T-helper 17 cell (primary cell): ENCODE measurements around the gene STX3. TPM values are rescaled to one million over a fixed set of nuclear protein-coding genes. Genes with fewer than 3 reads are reported as not detected.
"Not testable (repeated sequence)": the region's sequence is repeated elsewhere in the genome, so short reads cannot be mapped to it uniquely, and the experiment has no call there.

Source experiments
- ATAC-seq: fragments of 150-1000 bp; cut with Tn5 transposase; 2 replicates; pipeline ENCODE4 v1.10.0; 2021; ENCODE audit warnings: mild to moderate bottlenecking, moderate library complexity
- DNase-seq, 3 donors: peaks; one replicate each; pipeline versions ENCODE4 v3.0.0 to v3.0.0-alpha.2; 2020 to 2021
- H3K9me3 ChIP-seq: one replicate; pipeline ENCODE4 v1.7.0; 2013; ENCODE audit warnings: low read length, mild to moderate bottlenecking; ENCODE audit not compliant: control insufficient read depth, poor library complexity, severe bottlenecking
- H3K27ac Mint-ChIP-seq: one replicate; pipeline ENCODE4 v1.8.0; 2022; ENCODE audit warnings: mild to moderate bottlenecking, moderate library complexity, mixed read lengths
- H3K27me3 Mint-ChIP-seq: one replicate; pipeline ENCODE4 v1.8.0; 2022; ENCODE audit warnings: mixed read lengths
- H3K36me3 Mint-ChIP-seq: one replicate; pipeline ENCODE4 v1.8.0; 2022; ENCODE audit warnings: low read depth, mixed read lengths
- H3K4me1 Mint-ChIP-seq: one replicate; pipeline ENCODE4 v1.8.0; 2022; ENCODE audit warnings: mild to moderate bottlenecking, mixed read lengths
- H3K4me3 Mint-ChIP-seq: one replicate; pipeline ENCODE4 v1.8.0; 2022; ENCODE audit warnings: mild to moderate bottlenecking, moderate library complexity, mixed read lengths
- total RNA-seq, 4 donors: library from RNA in 2 of 4; stranded (reverse) in 2 of 4; gene quantifications; one replicate each; pipeline ENCODE4 v1.2.3 and lab custom pipeline; 2022 to 2026

The STX3 gene
- total RNA-seq, 2 donors from 2014 or later: 4.7 to 6.6 TPM

- no peak for ATAC-seq
- H3K27ac Mint-ChIP-seq: no peak overlapping the region
- no peaks in the 10 kb centered on the region for H3K9me3 ChIP-seq
Observed at GRCh38 chr11:59783632-59784090, 28.5 kb downstream of the STX3 start.

DNA sequence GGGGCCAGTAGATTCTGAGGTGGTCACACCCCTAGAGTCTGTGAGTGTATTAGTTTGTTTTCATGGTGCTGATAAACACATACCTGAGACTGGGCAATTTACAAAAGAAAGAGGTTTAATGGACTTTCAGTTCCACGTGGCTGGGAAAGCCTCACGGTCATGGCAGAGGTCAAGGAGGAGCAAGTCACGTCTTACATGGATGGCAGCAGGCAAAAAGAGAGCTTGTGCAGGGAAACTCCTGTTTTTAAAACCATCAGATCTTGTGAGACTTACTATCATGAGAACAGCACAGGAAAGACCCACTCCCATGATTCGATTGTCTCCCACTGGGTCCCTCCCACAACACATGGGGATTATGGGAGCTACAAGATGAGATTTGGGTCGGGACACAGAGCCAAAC is 29.3 kb downstream of the STX3 start:
- peaks cover 11% of the 10 kb centered on the region for H3K4me1 Mint-ChIP-seq
- H3K4me3 Mint-ChIP-seq, H3K36me3 Mint-ChIP-seq, H3K27me3 Mint-ChIP-seq, H3K27ac Mint-ChIP-seq, ATAC-seq, H3K9me3 ChIP-seq, DNase-seq: not testable (repeated sequence)

More at GRCh38 chr11:59783632-59784090, 28.5 kb downstream of the STX3 start:
- Mint-ChIP-seq H3K4me1 (peaks cover 11% of the 10 kb centered on the region), H3K36me3 (peaks cover 5% of the 10 kb centered on the region), H3K27me3 (no peaks in the 10 kb centered on the region), H3K4me3 (no peak overlapping the region)
- no peak for DNase-seq

GRCh38 chr11:59785818-59786217 is 30.6 kb downstream of the STX3 start:
- peaks cover 6% of the 10 kb centered on the region for H3K36me3 Mint-ChIP-seq
- no peak overlapping the region for H3K27ac Mint-ChIP-seq
- peaks cover 13% of the 10 kb centered on the region for H3K4me1 Mint-ChIP-seq

DNA sequence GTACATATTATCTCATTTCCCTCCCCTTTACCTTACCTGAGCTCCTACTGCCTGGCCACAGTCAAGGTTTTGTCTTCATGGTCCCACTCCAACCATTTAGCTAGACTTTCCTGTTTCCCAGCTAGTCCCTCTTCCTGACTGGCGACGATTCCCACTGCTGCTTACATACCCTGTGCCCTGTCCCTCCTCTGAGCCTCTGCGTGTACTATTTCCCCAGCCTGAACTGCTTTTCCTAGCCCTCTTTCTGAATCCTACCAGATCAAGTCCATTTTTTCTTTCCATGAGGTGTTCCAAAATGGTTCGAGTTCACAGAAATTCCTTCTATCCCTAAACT is 32.0 kb downstream of the STX3 start:
- H3K9me3 ChIP-seq: no peaks in the 10 kb centered on the region
- Mint-ChIP-seq H3K36me3 (peaks cover 12% of the 10 kb centered on the region), H3K27ac (peak overlapping the region; percentile 29), H3K4me3 (no peak overlapping the region), H3K27me3 (no peaks in the 10 kb centered on the region), H3K4me1 (peaks cover 12% of the 10 kb centered on the region)
- DNase-seq (no peak), ATAC-seq (no peak)

More at GRCh38 chr11:59785818-59786217, 30.6 kb downstream of the STX3 start:
- no peak for DNase-seq
- no peaks in the 10 kb centered on the region for H3K9me3 ChIP-seq
- no peak for ATAC-seq
- Mint-ChIP-seq H3K4me3 (no peak overlapping the region), H3K27me3 (no peaks in the 10 kb centered on the region)

GRCh38 chr11:59787816-59788215 is 32.6 kb downstream of the STX3 start:
- Mint-ChIP-seq H3K27ac (peak overlapping the region; percentile 29), H3K27me3 (no peaks in the 10 kb centered on the region), H3K4me3 (no peak overlapping the region), H3K36me3 (peaks cover 18% of the 10 kb centered on the region), H3K4me1 (peaks cover 16% of the 10 kb centered on the region)
- ATAC-seq: no peak
- H3K9me3 ChIP-seq: no peaks in the 10 kb centered on the region
- DNase-seq: no peak

GRCh38 chr11:59791639-59792038 is 36.5 kb downstream of the STX3 start:
- H3K9me3 ChIP-seq: no peaks in the 10 kb centered on the region
- Mint-ChIP-seq H3K4me1 (peaks cover 14% of the 10 kb centered on the region), H3K36me3 (peaks cover 23% of the 10 kb centered on the region), H3K27ac (peak overlapping the region; percentile 45), H3K4me3 (no peak overlapping the region), H3K27me3 (no peaks in the 10 kb centered on the region)
- no peak for ATAC-seq
- no peak for DNase-seq

- Mint-ChIP-seq H3K27ac (no peak overlapping the region), H3K27me3 (no peaks in the 10 kb centered on the region), H3K4me1 (peaks cover 13% of the 10 kb centered on the region), H3K36me3 (peaks cover 23% of the 10 kb centered on the region), H3K4me3 (no peak overlapping the region)
- DNase-seq: no peak
- no peaks in the 10 kb centered on the region for H3K9me3 ChIP-seq
- no peak for ATAC-seq
Observed at GRCh38 chr11:59792507-59792906, 37.3 kb downstream of the STX3 start.

- Mint-ChIP-seq H3K27ac (no peak overlapping the region), H3K36me3 (peaks cover 20% of the 10 kb centered on the region), H3K4me1 (peaks cover 11% of the 10 kb centered on the region), H3K27me3 (no peaks in the 10 kb centered on the region), H3K4me3 (no peak overlapping the region)
- ATAC-seq (no peak), DNase-seq (no peak)
- no peaks in the 10 kb centered on the region for H3K9me3 ChIP-seq
Observed at GRCh38 chr11:59794417-59794816, 39.2 kb downstream of the STX3 start.

DNA sequence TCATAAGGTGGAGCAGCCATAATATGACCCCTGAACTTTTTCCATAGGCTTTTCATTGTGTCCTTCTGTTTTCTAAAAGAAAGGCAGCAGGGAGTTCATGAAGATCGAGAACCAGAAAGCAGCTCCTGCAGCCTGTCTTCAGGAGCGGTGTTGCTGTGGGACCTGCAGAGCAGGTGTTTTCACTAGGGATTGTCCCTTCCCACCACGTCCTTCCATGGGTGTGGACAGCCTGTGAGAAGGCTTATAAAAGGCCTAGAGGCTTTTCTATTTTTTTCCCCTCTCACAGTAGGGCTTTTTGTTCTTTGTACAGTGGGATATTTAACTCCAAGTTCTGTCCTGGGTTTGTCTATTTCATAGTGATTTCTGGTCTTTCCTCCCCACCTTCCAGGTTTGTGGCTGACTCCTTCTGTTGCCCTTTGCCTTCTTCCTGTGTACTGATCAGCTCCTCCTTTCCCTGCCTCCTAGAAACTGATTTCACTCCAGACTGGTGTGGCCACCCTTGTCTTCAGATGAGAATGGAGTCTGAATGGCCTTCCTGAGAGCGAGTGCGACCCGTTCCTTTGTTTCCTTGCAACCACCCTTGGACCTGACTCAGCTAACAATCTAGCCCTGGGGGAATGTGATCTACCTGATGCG is 45.3 kb downstream of the STX3 start:
- no peaks in the 10 kb centered on the region for H3K9me3 ChIP-seq
- no peak overlapping the region for H3K27ac Mint-ChIP-seq
- ATAC-seq: no peak
- H3K36me3 Mint-ChIP-seq: peaks cover 2% of the 10 kb centered on the region
- no peak for DNase-seq
- no peak overlapping the region for H3K4me3 Mint-ChIP-seq
- H3K4me1 Mint-ChIP-seq: peaks cover 3% of the 10 kb centered on the region
- H3K27me3 Mint-ChIP-seq: no peaks in the 10 kb centered on the region

DNA sequence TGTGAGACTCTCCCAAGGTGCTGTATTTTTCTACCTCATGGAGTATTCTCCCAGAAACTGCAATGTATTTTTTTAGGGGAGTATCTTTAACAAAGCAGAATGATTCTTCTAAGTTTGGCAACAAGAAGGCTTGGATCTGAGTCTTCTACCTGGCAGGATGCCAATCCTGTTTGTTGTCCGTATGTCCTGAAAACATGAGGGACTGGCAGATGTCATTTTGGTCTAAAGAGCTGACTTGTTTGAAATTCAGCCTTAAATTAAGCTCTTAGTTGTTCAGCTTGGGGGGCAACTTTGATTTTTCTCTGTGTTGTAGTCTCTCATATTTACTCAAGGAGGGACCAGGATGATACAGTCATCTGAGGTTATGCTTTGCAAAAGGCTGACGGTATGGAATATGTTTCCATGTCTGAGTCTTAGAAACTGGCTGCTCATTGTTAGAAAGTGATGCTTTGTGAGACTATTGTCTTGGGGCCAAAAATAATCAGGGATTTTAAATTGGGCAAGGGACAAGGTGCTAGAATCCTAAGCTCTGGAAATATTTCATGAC is 46.1 kb downstream of the STX3 start:
- DNase-seq: no peak
- no peak overlapping the region for H3K4me3 Mint-ChIP-seq
- H3K9me3 ChIP-seq: no peaks in the 10 kb centered on the region
- H3K27ac Mint-ChIP-seq: no peak overlapping the region
- no peaks in the 10 kb centered on the region for H3K27me3 Mint-ChIP-seq
- no peak for ATAC-seq
- peaks cover 3% of the 10 kb centered on the region for H3K4me1 Mint-ChIP-seq
- no peaks in the 10 kb centered on the region for H3K36me3 Mint-ChIP-seq

DNA sequence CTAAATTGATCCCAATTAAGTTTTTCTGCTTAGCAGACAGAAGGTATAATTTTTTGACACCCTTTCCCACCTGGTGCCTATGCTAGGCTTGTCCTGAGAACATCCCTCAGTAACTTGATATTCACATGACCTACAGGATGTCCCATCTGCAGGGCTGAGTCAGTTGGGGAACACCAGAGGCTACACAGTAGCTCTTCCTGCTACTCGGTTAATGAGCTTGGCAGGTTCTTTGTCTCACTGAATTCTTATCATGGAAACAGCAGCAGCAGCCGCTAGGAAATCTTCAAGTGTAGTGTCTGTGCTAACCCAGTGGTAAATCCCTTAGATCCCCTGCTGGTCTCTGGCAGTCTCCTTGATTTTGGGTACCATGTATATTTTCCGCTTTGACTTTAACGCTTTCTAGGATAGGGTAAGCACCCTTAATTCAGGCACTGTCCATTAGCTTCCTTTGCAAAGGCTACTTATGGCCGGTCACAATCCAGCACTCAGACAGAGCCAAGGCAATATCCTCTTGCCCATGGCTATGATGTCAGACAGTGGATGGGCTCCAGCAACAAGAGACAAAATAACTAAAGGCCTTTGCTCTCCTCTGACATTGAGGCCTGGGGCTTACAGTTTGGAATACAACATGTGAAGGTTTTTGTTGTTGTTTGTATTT is 46.9 kb downstream of the STX3 start:
- peaks cover 3% of the 10 kb centered on the region for H3K4me1 Mint-ChIP-seq
- DNase-seq: no peak
- H3K9me3 ChIP-seq: no peaks in the 10 kb centered on the region
- ATAC-seq: peak; percentile 23
- H3K27ac Mint-ChIP-seq: no peak overlapping the region
- H3K4me3 Mint-ChIP-seq: no peak overlapping the region
- peaks cover 3% of the 10 kb centered on the region for H3K36me3 Mint-ChIP-seq
- H3K27me3 Mint-ChIP-seq: no peaks in the 10 kb centered on the region

GRCh38 chr11:59802639-59803176 is 47.5 kb downstream of the STX3 start:
- Mint-ChIP-seq H3K27ac (peak overlapping the region; percentile 60), H3K4me1 (peaks cover 3% of the 10 kb centered on the region), H3K4me3 (no peak overlapping the region), H3K36me3 (peaks cover 3% of the 10 kb centered on the region), H3K27me3 (no peaks in the 10 kb centered on the region)
- peak; percentile 71 for ATAC-seq
- DNase-seq: peak in 2 of 3 donors; percentile 13 to 18
- H3K9me3 ChIP-seq: no peaks in the 10 kb centered on the region

DNA sequence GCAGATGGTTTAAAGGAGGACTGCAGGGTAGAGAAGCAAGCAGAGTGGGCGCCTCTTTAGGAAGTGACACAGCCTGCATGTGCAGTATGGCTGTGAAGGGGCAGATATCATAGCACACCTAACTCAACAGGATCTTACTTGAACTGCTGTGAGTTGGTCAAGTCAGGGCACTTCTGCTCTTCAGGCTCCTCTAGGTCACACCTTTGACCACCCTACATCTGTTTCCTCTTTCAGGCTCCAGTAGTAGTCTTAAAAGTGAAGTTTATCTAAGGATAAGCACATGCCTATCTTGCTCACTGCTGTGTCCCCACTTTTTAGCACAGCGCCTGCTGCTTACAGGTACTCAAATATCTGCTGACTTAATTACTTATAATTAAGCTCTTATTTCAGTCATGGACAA is 48.9 kb downstream of the STX3 start:
- H3K27ac Mint-ChIP-seq: no peak overlapping the region
- peaks cover 3% of the 10 kb centered on the region for H3K36me3 Mint-ChIP-seq
- peaks cover 3% of the 10 kb centered on the region for H3K4me1 Mint-ChIP-seq
- DNase-seq: no peak
- ATAC-seq: no peak
- H3K9me3 ChIP-seq: no peaks in the 10 kb centered on the region
- no peak overlapping the region for H3K4me3 Mint-ChIP-seq
- no peaks in the 10 kb centered on the region for H3K27me3 Mint-ChIP-seq
